GM12872 (cell line): ENCODE data around the gene SULT1A2.
A peak's percentile ranks its signal among the peaks of the same experiment; 100 is the strongest.

Experiments
- CTCF ChIP-seq: IDR thresholded peaks from 3 replicates; pipeline ENCODE4 v1.5.1; 2011; ENCODE audit warnings: low read depth, mild to moderate bottlenecking, low read length, moderate library complexity; ENCODE audit not compliant: insufficient read depth

Gene SULT1A2

DNA sequence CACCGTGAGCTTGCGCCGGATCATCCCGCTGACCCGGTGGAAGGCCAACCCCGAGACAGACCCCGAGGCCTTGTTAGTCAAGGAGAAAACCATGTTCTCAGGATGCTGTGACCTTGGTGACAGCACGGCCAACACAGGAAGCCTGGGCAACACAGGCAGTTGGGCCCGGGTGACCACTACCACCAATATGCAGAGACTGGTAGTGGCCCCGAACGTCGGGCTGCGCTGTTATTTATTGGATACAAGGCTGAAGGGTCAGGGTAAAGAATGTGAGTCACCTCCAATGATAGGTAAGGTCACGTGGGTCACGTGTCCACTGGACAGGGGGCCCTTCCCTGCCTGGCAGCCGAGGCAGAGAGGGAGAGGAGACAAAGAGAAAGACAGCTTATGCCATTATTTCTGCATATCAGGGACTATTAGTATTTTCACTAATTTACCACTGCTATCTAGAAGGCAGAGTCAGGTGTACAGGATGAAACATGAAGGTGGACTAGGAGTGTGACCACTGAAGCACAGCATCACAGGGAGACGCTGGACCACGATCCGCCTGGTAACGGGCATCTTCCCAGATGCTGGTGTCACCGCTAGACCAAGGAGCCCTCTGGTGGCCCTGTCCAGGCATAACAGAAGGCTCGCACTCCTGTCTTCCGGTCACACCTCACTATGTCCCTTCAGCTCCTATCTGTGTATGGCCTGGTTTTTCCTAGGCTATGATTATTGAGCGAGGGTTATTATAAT is 18.8 kb upstream of the SULT1A2 start:
- TF ChIP-seq CTCF = peak; percentile 70

DNA sequence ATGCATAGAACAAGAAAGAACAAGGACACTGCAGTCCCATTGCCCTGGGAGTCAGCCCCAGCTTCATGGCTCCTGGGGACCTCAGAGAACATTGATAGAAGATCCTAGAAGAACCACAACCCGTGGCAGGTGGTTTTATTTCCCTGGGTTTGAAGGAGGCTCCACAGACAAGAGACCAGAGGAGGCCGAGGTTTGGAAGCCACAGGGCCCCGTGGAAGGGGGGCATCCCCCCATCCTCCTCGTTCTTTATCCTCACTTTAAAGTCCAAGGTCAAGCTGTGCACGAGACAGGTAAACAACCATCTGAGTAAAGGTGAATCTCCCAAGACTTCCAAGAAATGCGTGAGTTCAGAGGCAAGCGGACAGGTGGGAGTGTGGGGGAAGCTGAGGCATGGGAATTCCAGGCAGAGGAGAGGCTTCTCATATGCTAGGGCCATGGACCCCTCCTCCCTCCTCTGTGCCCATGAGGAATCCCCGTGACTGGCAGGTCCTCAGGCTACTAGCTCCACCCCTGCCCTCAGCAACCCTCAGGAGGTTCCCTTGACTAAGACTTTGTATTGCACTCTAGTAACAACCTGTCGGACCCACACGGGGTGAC is 13.8 kb upstream of the SULT1A2 start:
- TF ChIP-seq CTCF = no peak

GRCh38 chr16:28609631-28610594 is 13.1 kb upstream of the SULT1A2 start, which contains the start of gene SULT1A1:
SULT1A1 (minus strand) TSS chr16:28610044; CDS start chr16:28608855, 1,189 bp downstream.
- TF ChIP-seq CTCF = no peak

- TF ChIP-seq CTCF = no peak
These were observed 10.3 kb upstream of the SULT1A2 start for GRCh38 chr16:28607116-28607623.

GRCh38 chr16:28606291-28607115 is 9.7 kb upstream of the SULT1A2 start:
- TF ChIP-seq CTCF = no peak

- TF ChIP-seq CTCF = no peak
These were observed 7.3 kb upstream of the SULT1A2 start for GRCh38 chr16:28604186-28604565.
